Measurements from ENCODE around the gene GRM8.
"Not testable (repeated sequence)": the region's sequence is repeated elsewhere in the genome, so short reads cannot be mapped to it uniquely, and the experiment has no call there.

The GRM8 gene

GRCh38 chr7:126702242-126703016, 550.3 kb downstream of the GRM8 start:
- no peak for DNase-seq

GRCh38 chr7:126700807-126701604, 551.7 kb downstream of the GRM8 start:
- DNase-seq, result peak; percentile 58 to 66

- DNase-seq, result no peak
Observed at GRCh38 chr7:126699707-126700106, 553.0 kb downstream of the GRM8 start.

GRCh38 chr7:126698909-126699308, 553.8 kb downstream of the GRM8 start:
- DNase-seq, result no peak

GRCh38 chr7:126698446-126698845, 554.3 kb downstream of the GRM8 start:
- no peak for DNase-seq

- no peak for DNase-seq
Observed at GRCh38 chr7:126696256-126697038, 556.3 kb downstream of the GRM8 start.

- no peak for DNase-seq
Observed at GRCh38 chr7:126690848-126691751, 561.6 kb downstream of the GRM8 start.

GRCh38 chr7:126690104-126690503, 562.6 kb downstream of the GRM8 start:
- DNase-seq, result no peak

- DNase-seq, result no peak
Observed at GRCh38 chr7:126689037-126689436, 563.7 kb downstream of the GRM8 start.

GRCh38 chr7:126686474-126686873, 566.3 kb downstream of the GRM8 start:
- no peak for DNase-seq

GRCh38 chr7:126685596-126685995, 567.1 kb downstream of the GRM8 start:
- no peak for DNase-seq

GRCh38 chr7:126685018-126685573, 567.6 kb downstream of the GRM8 start:
- no peak for DNase-seq

- DNase-seq, result no peak
Observed at GRCh38 chr7:126682176-126682575, 570.6 kb downstream of the GRM8 start.

- DNase-seq, result not testable (repeated sequence)
Observed at GRCh38 chr7:126668762-126669161, 584.0 kb downstream of the GRM8 start.

- no peak for DNase-seq
Observed at GRCh38 chr7:126668367-126668752, 584.4 kb downstream of the GRM8 start.

- DNase-seq, result no peak
Observed at GRCh38 chr7:126667742-126668366, 584.9 kb downstream of the GRM8 start.

GRCh38 chr7:126662856-126663255, 589.9 kb downstream of the GRM8 start:
- DNase-seq, result no peak

GRCh38 chr7:126659124-126659523, 593.6 kb downstream of the GRM8 start:
- DNase-seq, result no peak

- DNase-seq, result no peak
Observed at GRCh38 chr7:126658684-126659083, 594.1 kb downstream of the GRM8 start.

GRCh38 chr7:126657599-126658358, 595.0 kb downstream of the GRM8 start:
- DNase-seq, result no peak

GRCh38 chr7:126657137-126657536, 595.6 kb downstream of the GRM8 start:
- no peak for DNase-seq

Data from activated T-cell treated with anti-CD3 and anti-CD28 coated beads, Interleukin-2, amount 50 U/mL, for 48 hours (primary cell).